Measurements from ENCODE around the gene CHRNA7.

CHRNA7 gene

GRCh38 chr15:32105258-32106241, 75.2 kb downstream of the CHRNA7 start:
- TF ChIP-seq REST (IDR thresholded peaks at IDR 0.05; ENCODE audit: low read depth), result no peak
- no peak for TF ChIP-seq NFIC (IDR thresholded peaks at IDR 0.05)
- TF ChIP-seq RAD21 (IDR thresholded peaks at IDR 0.05; ENCODE audit: low read depth), result no peak
- TF ChIP-seq TCF12 (IDR thresholded peaks at IDR 0.05; ENCODE audit: low read depth), result no peak
- no peak for TF ChIP-seq CREB1 (IDR thresholded peaks at IDR 0.05; ENCODE audit: low read depth)
- no peak for TF ChIP-seq EGR1 (IDR thresholded peaks at IDR 0.05)
- no peak for TF ChIP-seq MAX (IDR thresholded peaks at IDR 0.05)
- no peak for TF ChIP-seq ZBTB7A (IDR thresholded peaks at IDR 0.05; ENCODE audit: low read depth)
- no peak for TF ChIP-seq EP300 (IDR thresholded peaks at IDR 0.05; ENCODE audit: borderline replicate concordance)
- no peak for TF ChIP-seq TAF1 (IDR thresholded peaks at IDR 0.05; ENCODE audit: low read depth)

GRCh38 chr15:32106401-32107381, 76.4 kb downstream of the CHRNA7 start:
- no peak for TF ChIP-seq YY1 (IDR thresholded peaks at IDR 0.05; ENCODE audit: low read depth)
- TF ChIP-seq ZBTB7A (IDR thresholded peaks at IDR 0.05; ENCODE audit: low read depth), result no peak
- no peak for TF ChIP-seq CREB1 (IDR thresholded peaks at IDR 0.05; ENCODE audit: low read depth)
- TF ChIP-seq EGR1 (IDR thresholded peaks at IDR 0.05), result no peak
- no peak for TF ChIP-seq MAX (IDR thresholded peaks at IDR 0.05)
- TF ChIP-seq FOXM1 (IDR thresholded peaks at IDR 0.05; ENCODE audit: borderline replicate concordance, low read depth), result no peak
- no peak for TF ChIP-seq TEAD4 (IDR thresholded peaks at IDR 0.05)
- TF ChIP-seq EP300 (IDR thresholded peaks at IDR 0.05; ENCODE audit: borderline replicate concordance), result no peak
- no peak for TF ChIP-seq USF1 (IDR thresholded peaks at IDR 0.05)
- no peak for TF ChIP-seq TAF1 (IDR thresholded peaks at IDR 0.05; ENCODE audit: low read depth)
- TF ChIP-seq NFIC (IDR thresholded peaks at IDR 0.05), result no peak
- no peak for TF ChIP-seq RAD21 (IDR thresholded peaks at IDR 0.05; ENCODE audit: low read depth)
- TF ChIP-seq REST (IDR thresholded peaks at IDR 0.05; ENCODE audit: low read depth), result no peak
- no peak for TF ChIP-seq TCF12 (IDR thresholded peaks at IDR 0.05; ENCODE audit: low read depth)
- no peak for TF ChIP-seq CEBPB (IDR thresholded peaks at IDR 0.05)

- TF ChIP-seq MAX (IDR thresholded peaks at IDR 0.05) (no peak), REST (IDR thresholded peaks at IDR 0.05; ENCODE audit: low read depth) (no peak), ZBTB7A (IDR thresholded peaks at IDR 0.05; ENCODE audit: low read depth) (no peak), FOXM1 (IDR thresholded peaks at IDR 0.05; ENCODE audit: borderline replicate concordance, low read depth) (no peak), EGR1 (IDR thresholded peaks at IDR 0.05) (no peak), TAF1 (IDR thresholded peaks at IDR 0.05; ENCODE audit: low read depth) (no peak), TEAD4 (IDR thresholded peaks at IDR 0.05) (no peak), RAD21 (IDR thresholded peaks at IDR 0.05; ENCODE audit: low read depth) (no peak), CEBPB (IDR thresholded peaks at IDR 0.05) (no peak), USF1 (IDR thresholded peaks at IDR 0.05) (no peak), EP300 (IDR thresholded peaks at IDR 0.05; ENCODE audit: borderline replicate concordance) (no peak), TCF12 (IDR thresholded peaks at IDR 0.05; ENCODE audit: low read depth) (no peak), CREB1 (IDR thresholded peaks at IDR 0.05; ENCODE audit: low read depth) (no peak), NFIC (IDR thresholded peaks at IDR 0.05) (no peak), YY1 (IDR thresholded peaks at IDR 0.05; ENCODE audit: low read depth) (no peak)
Observed at GRCh38 chr15:32107477-32108080, 77.3 kb downstream of the CHRNA7 start.
